Measurements from ENCODE around the gene NAT14.

DNA sequence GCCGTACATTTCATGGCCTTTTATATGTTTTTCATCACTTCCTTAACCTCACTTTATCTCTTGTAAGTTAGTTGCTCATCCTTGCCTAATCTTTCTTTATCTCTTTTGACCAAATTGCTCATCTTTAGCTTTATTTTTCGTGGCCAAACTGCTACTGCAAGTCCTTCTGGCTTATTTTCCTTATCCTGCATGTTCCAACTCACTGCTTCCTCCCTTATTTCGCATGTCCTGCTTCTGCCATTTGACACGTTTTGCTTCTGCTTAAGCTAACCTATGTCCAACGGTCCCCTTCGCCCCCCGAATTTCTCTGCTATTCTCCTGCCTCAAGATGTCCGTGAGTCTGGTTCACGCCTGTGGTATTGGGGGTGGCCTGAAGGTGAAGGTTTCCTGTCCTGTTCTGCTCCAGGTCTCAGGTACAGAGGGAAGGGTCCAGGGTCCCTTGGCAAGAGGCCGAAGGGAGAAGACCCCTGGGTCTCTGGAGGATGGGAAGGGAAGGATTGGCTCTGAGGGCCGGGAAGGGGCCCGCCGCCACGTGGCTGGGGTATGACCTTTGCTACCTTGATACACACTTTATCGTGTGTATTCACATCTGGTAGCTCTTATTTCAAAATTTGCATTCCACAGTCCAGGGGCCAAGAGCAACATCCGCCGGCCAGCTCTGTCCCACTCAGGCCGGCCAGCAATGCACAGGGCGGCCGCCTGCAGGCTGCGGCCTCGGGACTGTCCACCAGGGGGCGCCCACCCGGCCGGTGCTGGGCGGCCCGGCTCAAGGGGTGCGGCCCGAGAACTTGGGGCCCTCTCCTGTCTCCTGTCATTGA, 17.5 kb upstream of the NAT14 start:
- no peak for TF ChIP-seq ELF4 (IDR thresholded peaks at IDR 0.05)
- TF ChIP-seq ARNT (IDR thresholded peaks at IDR 0.05), result no peak
- no peak for TF ChIP-seq ZNF384 (IDR thresholded peaks at IDR 0.05)
- TF ChIP-seq FOXK2 (IDR thresholded peaks at IDR 0.05), result no peak
- no peak for TF ChIP-seq NFRKB (IDR thresholded peaks at IDR 0.05)
- TF ChIP-seq L3MBTL2 (conservative IDR thresholded peaks at IDR 0.05), result no peak

All from HEK293T (cell line).